GM21390 (cell line): ENCODE results near the gene NTNG2.

ENCODE experiments used
- ATAC-seq: cut with Tn5 transposase; IDR thresholded peaks from one replicate; pipeline ENCODE4 v1.9.1; 2021; ENCODE audit not compliant: unreplicated experiment

The NTNG2 gene

DNA sequence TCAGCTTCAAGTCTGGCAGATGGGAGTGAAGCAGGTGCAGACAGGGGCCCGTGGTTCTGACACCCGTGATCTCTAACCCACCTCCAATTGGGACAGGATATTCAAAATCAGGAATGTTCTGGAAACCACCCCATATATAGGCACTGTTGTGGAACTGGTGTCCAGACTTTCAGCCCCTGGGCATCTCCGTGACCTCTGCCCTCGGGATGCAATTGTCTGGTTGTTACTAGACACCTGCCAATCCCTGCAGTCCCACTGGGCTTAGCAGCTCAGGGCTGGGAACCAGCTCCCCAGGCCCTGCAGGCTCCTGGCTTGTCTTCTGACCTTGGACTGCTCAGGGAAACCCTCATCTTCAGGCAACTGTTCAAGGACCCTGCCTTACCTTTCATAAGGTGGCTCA, 38.8 kb downstream of the NTNG2 start:
- no peak for ATAC-seq

DNA sequence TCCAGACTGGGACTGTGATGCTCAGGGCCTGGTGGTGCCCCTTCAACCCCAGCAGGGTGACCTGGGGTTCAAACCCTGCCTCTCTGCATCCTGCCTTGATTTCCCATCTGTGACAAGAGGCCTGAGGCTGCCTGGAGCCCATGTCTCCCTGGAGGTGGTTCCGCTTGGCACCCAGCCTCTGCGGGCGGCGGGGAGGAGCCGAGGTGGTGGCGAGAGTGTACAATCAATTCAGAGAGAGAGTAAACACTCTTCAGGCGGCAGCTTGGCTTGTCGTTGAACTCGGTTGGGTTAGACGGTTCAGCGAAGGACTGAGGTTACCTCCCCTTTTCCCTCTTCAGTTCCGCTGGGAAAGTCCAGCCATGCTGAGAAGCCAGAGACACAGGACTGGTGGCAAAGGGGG, 39.3 kb downstream of the NTNG2 start:
- ATAC-seq = no peak

DNA sequence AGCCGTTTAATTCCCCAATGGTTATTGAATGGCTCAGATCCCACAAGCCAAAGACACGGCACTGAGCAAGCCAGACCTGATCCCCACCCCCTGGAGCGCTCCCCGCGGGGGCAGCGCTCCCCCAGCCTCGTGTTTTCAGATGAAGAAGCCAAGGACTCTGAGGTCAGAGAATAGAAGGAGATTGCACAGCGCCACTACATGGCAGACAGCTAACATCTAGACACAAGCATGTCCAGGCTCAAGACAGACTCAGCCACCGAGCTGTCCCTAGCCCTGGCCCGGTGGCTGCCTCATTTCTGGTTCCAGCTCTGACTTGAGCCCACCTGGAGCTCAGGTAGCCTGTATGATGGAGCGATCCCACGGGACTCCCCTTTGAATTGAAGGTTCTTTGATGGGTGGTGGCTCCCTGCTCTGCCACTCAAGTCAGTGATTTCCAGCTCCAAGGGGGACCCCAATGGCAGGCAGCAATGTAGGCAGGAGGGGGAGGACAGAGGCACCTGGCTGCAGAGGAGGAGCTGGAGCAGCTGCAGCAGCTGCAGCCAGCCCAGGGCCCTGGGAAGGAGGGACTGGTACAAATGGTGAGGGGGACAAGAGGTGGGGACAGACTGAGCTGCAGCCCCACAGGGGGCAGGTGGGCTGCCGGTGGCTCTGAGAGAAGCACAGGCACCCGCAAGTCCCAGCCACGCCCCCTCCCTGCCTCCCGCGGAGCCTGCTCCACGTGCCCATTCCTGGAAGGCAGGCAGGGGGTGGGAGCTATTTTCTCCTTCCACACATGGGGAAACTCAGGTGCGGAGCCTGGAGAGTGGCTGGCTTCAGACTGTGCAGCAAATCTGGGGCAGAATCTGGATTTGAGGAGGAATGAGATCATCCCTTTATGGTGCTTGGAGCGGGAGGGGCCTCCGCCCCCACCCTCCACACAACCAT, 40.2 kb downstream of the NTNG2 start:
- no peak for ATAC-seq

DNA sequence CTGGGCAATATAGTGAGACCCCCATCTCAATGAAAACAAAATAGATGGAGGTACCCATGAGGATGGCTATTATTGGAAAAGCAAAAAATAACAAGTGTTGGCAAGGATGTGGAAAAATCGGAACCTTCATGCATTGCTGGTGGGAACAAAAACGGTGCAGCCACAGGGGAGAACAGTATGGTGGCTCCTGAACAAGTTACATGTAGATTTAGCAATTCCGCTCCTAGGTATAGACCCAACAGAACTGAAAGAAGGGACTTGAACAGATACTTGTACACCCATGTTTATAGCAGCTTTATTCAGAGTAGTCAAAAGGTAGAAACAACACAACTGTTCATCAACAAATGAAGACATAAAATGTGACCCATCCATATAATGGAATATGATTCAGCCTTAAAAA, 43.0 kb downstream of the NTNG2 start:
- ATAC-seq = no peak

DNA sequence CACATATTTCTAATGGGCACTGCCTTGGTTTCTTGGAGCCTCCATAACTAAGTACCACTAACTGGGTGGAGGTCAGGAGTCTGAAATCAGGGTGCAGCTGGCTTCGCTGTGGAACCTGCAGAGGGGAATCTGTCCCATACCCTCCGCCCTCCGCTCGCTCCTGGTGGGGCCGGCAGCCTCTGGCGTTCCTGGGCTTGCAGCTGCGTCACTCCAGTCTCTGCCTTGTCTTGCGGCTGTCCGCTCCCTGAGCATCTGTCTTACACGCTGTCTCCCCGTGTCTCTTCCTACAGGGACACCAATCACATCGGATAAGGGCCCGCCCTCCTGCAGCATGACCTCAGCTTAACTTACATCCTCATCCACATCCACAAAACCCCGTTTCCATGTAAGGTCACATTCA, 45.4 kb downstream of the NTNG2 start:
- no peak for ATAC-seq

DNA sequence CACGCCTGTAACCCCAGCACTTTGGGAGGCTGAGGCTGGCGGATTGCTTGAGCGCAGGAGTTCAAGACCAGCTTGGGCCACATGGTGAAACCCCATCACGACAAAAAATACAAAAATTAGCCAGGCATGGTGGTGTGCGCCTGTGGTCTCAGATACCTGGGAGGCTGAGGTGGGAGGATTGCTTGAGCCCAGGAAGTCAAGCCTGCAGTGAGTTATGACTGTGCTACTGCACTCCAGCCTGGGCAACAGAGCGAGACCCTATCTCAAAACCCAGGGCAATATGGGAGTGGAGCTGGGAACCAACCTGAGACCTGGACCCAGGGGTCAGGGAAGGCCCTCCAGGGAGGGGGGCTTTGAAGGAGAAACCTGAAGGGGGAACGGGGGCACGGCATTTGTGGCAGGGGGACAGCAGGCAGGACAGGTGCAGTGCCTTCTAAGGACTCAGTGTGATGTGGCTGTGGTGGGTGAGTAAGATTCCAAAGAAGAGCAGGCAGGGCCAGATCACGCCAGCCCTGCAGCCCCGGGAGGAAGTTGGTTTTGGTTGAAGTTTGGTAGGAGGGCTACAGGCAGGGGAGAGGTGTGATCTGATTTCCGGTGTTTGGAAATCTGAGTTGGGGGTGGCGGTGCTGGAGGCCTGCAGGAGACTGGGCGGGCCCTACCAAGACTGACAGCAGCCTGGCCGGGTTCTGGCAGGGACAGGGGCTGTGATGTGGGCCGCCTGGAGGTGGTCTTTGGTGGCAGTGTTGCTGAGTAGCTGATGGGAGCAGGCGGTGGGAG, 46.2 kb downstream of the NTNG2 start:
- no peak for ATAC-seq

DNA sequence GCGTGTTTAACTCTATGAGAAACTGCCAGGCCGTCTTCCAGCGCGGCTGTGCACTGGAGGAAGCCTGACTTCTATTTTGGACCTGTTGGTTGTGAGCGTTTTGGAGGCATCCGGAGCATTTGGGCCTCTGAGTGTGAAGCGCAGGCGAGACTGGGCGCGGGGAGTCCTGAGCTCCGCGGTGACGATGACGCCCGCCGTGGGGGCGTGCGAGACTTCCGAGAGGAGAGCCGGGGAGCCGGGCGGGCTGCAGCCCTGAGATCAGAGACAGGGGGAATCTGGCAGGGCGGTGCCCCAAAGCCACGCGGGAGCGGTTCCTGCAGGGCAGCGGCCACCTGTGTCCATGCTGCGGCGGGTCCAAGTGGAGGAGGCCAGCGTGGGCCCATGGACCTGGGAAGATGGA, 47.4 kb downstream of the NTNG2 start:
- no peak for ATAC-seq

DNA sequence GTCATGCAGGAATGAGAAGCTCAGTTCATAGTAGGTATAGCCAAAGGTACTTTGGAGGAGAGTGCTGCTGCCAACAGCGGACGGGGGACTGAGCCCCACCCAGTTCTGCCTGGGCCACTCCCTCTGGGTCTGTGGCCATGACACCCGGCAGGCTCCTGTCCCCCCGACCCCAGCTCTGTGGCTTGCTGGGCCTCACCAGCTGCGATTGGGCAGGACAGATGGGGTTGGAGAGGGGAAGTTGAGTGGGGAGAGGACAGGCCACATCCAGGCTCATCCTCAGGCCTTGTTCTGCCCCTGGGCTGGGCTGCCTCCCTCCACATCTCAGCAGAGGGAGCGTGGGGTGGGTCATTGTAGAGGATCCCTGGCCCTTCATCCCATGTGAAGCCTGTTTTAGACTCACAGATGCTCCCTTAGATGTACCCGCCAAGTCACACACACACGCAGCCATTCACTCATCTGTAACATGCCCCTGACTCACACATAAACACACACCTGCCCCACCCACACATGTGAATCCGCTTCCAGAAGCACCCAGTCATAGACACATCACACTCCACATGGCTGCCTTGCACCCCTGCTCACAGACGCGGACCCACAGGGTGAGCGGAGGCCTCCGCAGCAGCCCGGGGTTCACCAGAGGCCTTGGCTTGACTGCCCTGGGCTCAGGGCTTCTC, 48.8 kb downstream of the NTNG2 start:
- no peak for ATAC-seq

DNA sequence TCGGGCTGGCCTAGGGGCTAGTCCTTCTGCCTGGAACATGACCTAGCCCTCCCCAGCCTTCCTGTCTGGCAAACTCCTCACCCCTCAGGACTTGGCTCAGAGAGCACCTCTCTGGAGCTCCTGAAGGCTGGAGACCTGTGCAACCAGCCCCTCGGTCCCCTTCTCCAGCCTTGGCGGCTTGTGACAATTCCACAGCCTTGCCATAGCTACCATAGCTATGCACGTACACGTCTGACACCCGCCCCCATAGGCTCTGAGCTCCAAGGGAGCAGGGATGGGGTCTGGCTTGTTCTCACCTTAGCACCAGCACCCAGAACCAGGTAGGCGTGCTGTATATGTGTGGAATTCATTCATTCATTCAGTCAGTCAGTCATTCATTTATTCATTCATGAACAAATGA, 49.7 kb downstream of the NTNG2 start:
- no peak for ATAC-seq

DNA sequence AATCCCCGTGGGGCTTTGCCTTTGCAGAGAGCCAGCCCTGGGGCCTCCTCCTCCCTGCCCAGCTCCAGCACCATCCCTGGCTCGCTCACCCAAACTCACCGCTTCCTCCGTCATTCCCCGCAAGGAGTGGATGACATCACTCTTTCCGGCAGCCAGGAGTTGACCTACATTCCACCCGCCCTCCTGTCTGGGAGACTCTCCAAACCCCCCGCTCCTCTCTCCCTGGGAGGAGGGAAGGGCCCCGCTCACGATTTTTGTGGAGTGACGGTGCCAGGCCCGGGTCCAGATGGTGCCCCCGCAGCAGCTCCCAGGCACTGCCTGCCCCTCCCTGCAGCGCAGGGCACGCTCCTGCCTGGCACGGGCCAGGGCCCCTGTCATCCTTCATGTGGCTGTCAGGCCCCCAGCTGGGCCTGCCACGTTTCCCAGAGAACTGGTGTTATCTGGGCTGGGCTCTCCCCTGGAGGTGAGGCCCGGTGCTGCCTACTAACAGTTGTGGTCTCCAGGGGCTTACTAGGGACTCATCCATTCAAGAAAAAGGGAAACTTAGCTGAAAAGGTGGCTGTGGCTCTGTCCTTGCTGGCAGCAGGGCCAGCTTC, 52.3 kb downstream of the NTNG2 start:
- ATAC-seq = no peak

DNA sequence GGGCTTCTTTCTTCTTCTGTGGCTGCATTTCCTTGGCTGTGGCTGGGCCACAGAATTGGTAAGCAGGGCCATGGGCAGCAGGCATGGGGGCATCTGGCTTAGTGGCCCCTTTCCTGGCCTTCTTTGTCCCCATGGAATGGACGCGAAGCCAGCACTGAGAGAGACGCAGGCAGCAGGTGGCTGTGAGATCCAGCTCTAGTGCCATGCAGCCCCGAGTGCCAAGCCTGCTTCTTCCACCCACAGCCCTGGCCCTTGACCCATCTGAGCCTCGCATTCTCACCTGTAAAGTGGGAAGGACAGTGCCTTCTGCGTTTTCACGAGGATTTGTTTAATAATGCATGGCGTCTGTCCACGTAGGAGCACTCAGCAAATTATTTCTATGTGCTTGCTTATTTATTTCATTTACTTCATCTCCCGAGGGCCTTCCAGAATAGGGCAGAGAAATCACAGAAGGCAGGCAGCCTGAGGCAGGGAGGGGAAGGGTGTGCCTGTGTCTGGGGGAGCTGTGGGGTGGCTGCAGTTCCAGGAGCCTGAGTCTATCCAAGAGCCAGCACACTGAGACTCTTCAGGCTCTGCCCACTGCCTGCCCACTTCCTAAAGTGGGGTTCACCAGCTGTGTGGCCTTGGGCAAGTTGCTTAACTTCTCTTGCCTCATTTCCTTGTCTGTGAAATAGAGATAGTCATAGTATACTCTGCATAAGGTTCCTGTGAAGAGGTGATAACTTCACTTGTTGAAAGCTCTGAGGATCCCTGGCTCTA, 55.2 kb downstream of the NTNG2 start:
- no peak for ATAC-seq

DNA sequence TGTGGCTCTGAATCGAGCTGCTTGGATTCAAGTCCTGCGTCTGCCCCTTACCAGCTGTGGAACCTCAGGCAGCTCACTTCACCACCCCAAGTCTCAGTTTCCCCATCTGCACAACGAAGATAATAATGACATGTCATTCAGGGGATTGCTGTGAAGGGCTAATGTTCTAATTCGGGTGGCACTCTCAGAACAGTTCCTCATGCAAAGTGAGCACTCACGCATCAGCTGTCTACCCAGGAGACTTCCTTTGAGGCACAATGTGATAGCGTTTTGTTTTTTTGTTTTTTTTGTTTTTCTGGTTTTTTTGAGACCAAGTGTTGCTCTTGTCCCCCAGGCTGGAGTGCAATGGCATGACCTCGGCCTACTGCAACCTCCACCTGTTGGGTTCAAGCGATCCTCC, 56.4 kb downstream of the NTNG2 start:
- ATAC-seq = no peak

DNA sequence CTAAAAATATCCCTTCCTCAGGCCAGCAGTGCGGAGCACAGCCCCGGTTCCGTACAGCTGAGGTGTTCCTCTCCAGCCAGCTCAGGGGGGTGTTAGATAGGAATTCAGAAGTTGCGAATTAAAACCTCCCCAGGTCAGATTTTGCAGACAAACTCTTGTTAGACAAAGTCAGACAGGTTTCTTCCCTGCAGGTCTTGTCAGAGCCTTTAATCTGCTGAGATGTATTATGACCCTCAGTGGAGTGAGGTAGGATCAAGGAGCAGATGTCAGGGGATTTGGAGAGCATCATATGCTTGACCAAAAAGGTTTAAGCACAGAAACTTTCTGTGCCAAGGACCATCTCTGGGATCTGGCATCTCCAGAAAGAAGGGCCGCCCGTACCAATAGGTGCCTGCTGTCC, 60.1 kb downstream of the NTNG2 start:
- ATAC-seq = no peak

DNA sequence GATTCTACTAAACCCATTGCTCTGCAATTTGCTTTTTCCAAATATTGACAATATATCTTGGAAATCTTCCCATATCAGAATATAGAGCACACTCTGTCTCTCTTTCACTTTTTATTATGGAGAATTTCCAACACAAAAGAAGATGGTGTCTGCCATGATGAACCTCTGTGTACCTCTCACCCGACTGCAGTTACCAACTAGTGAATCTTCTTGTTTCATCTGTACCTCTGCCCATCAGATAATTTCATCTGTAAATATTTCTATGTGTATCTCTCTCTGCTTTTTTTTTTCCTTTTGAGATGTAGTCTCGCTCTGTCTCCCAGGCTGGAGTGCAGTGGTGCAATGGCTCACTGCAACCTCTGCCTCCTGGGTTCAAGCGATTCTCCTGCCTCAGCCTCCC, 62.8 kb downstream of the NTNG2 start:
- no peak for ATAC-seq

DNA sequence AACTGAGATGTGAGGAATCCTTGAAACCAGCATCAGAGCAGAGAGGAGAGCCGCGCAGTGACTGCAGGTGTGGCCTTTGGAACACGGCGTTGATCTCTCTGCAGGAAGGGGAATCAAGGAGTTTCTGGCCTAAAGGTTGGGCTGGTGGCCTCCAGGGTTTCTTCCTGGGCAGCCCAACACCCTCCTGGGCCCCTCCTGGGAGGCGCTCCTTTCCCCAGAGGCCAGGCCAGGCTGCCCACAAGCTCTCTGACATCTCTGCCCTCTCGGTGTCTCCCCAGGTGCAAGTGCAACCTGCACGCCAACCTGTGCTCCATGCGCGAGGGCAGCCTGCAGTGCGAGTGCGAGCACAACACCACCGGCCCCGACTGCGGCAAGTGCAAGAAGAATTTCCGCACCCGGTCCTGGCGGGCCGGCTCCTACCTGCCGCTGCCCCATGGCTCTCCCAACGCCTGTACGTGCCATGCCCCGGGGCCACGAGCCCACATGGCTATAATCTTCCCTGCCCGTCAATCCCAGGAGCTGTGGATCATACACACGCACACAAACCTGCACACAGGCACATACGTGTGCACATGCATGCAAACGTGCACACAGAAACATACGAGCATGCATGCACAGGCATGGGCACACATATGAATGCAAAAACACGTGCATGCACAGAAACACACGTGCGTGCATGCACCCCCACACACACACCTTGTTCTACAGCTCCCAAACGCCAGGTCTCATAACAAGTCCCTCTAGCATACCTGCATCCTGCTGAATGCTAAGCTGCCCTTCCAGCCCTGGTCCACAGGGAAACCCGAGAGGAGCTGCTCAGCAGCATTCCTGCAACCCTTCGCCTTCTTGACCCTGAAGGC, 64.9 kb downstream of the NTNG2 start:
- no peak for ATAC-seq

DNA sequence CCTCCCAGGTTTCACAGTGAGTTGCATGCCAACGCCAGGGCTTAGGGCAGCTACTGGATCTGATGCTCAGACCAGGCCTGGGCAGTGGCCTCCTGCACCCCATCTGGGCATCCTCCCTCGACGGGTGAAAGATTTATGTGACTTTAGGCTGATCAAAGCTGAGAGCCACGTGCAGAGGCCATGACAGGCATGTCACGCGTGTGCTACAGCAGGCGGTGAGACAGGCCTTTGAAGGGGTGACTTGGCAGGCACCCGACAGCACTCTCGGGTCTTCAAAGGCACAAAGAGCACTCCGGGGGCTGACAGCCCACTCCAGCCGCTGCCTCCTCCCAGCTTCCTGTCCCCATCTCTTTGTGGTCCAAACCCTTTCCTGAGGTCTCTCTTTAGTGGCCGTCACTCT, 66.2 kb downstream of the NTNG2 start:
- ATAC-seq = no peak

DNA sequence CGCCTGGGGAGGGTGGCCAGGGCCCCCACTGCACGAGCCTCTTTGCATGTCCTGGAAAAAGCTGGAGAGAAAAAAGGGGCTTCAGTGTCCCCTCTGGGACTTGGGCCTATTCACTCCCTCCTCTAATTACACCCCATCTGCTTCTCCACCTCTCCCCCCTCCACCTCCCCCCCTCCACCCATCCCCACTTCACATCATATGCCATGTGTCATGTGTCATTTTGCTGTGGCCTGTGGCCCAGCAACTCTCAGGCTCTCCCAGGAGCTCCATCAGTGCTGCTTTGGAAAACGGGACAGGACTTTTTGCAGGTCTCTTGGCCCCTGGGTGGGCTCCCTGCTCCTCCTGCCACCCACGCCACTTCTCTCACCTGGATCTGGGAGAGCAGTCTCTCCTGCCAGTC, 68.7 kb downstream of the NTNG2 start:
- no peak for ATAC-seq

DNA sequence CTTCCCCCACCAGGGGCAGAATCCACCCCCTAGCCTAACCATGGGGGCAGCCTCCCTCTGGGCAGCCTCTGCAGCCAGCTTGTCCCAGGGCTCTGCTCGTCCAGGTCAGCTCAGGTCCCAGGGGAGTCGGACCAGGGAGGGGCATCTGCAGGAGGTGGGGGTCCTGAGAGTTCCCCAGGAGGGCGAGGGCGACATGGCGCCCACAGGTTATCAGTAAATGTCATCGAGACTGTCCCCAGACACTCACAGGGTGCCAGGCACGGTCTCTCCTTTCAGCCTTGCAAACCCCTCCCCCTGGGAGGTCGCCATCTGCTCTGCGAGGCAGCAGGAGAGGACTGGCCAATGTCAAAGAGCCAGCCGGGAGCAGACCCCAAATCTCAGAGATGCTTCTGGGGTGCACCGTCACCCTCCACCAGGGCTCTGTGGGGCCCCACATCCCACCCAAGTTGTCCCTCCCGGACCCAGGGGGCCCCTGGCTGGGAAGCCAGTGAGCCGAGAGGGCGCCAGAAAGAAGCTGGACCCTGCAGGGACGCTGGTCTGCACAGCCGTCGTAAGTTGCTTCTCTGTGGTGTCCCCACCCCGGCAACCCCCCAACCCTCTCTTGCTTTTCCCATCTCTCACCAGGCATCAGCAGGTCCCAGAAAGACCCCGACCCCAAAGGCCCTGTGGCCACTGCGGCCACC, 69.3 kb downstream of the NTNG2 start:
- no peak for ATAC-seq

DNA sequence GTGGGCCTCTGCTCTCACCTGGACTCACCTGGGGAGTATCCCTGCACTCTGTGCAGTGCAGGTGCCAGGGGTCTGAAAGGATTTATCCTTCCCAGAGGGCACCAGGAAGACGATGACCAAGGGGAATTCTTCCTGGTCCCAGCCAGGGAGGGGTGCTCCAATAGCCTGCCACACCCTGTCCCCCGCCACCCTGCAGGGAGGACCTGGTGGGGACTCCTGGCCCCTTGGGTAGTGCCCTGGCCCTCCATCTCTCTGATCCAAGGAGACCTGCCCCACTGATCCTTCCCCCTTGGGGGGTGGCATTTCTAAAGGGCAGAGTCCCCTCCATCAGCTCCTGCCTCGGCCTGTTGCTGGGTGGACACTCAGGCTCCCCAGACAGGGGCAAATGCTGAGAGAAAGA, 70.7 kb downstream of the NTNG2 start:
- ATAC-seq = no peak
